CD14-positive monocyte (primary cell): ENCODE data around the gene OR2A42. TPM values are rescaled to one million over a fixed set of nuclear protein-coding genes. Genes with fewer than 3 reads are reported as not detected.
"Not testable (repeated sequence)": the region's sequence is repeated elsewhere in the genome, so short reads cannot be mapped to it uniquely, and the experiment has no call there.

Experiments used
- DNase-seq, 3 donors: peaks; one replicate each; pipeline ENCODE4 v3.0.0-alpha.2; 2011 to 2022
- H2AFZ ChIP-seq: 2 replicates; pipeline ENCODE4 v1.6.0; 2012; ENCODE audit warnings: mild to moderate bottlenecking, low read depth, low read length, inconsistent platforms; ENCODE audit not compliant: insufficient read depth, poor library complexity, severe bottlenecking
- H3K27ac ChIP-seq, 2 donors: 1 replicate in 1 of 2; 2 replicates in 1 of 2; pipeline ENCODE4 v1.5.1; 2012 to 2013; ENCODE audit warnings: low read length in 2 of 2, control low read depth in 1 of 2, inconsistent platforms in 1 of 2, low read depth in 1 of 2, mild to moderate bottlenecking in 1 of 2
- H3K27me3 ChIP-seq, 2 donors: one replicate each; pipeline versions ENCODE4 v1.6.0 to v1.6.1; 2011 to 2013; ENCODE audit warnings: low read length in 2 of 2; ENCODE audit not compliant: control insufficient read depth in 2 of 2, insufficient read depth in 2 of 2
- H3K36me3 ChIP-seq, 2 donors: replicated peaks in 1 of 2; 1 replicate in 1 of 2; 2 replicates in 1 of 2; pipeline versions ENCODE4 v1.5.1 to v1.6.1; 2012 to 2013; ENCODE audit warnings: low read length in 2 of 2, control low read depth in 1 of 2, inconsistent platforms in 1 of 2, mild to moderate bottlenecking in 1 of 2; ENCODE audit not compliant: insufficient read depth in 2 of 2, control insufficient read depth in 1 of 2
- H3K4me1 ChIP-seq, 2 donors: 1 replicate in 1 of 2; 2 replicates in 1 of 2; pipeline versions ENCODE4 v1.5.1 to v1.6.1; 2012 to 2013; ENCODE audit warnings: low read length in 2 of 2, control low read depth in 1 of 2, inconsistent platforms in 1 of 2, mild to moderate bottlenecking in 1 of 2, moderate library complexity in 1 of 2; ENCODE audit not compliant: insufficient read depth in 2 of 2, control insufficient read depth in 1 of 2
- H3K4me2 ChIP-seq: replicated peaks from 2 replicates; pipeline ENCODE3; 2012; ENCODE audit warnings: low read length, moderate library complexity, mild to moderate bottlenecking; ENCODE audit not compliant: poor library complexity, severe bottlenecking; ENCODE audit errors: extremely low read depth
- H3K4me3 ChIP-seq, 3 experiments: fragments of 200-600 bp in 1 of 3; sonication (generic) in 1 of 3; replicated peaks in 1 of 3; 1 replicate in 2 of 3; 2 replicates in 1 of 3; pipeline ENCODE4 v1.5.1; 2011 to 2013; ENCODE audit warnings: low read length in 3 of 3, mild to moderate bottlenecking in 3 of 3, control low read depth in 2 of 3, low read depth in 2 of 3, inconsistent platforms in 1 of 3, moderate library complexity in 1 of 3
- H3K79me2 ChIP-seq: 2 replicates; pipeline ENCODE4 v1.6.0; 2012; ENCODE audit warnings: mild to moderate bottlenecking, control low read depth, inconsistent platforms, low read length, moderate library complexity; ENCODE audit not compliant: insufficient read depth
- H3K9ac ChIP-seq: 2 replicates; pipeline ENCODE4 v1.6.0; 2017; ENCODE audit warnings: low read length, mild to moderate bottlenecking; ENCODE audit not compliant: insufficient read depth, poor library complexity, severe bottlenecking
- H3K9me3 ChIP-seq, 2 donors: replicated peaks in 1 of 2; 1 replicate in 1 of 2; 2 replicates in 1 of 2; pipeline versions ENCODE4 v1.5.1 to v1.6.1; 2012 to 2013; ENCODE audit warnings: low read length in 2 of 2, control low read depth in 1 of 2; ENCODE audit not compliant: control insufficient read depth in 1 of 2, insufficient read depth in 1 of 2
- H4K20me1 ChIP-seq: 2 replicates; pipeline ENCODE4 v1.6.0; 2012; ENCODE audit warnings: mild to moderate bottlenecking, low read length, control low read depth, moderate library complexity; ENCODE audit not compliant: insufficient read depth
- H3K27ac Mint-ChIP-seq, 7 donors: one replicate each; pipeline ENCODE4 v1.8.0; 2020; ENCODE audit warnings: mild to moderate bottlenecking in 7 of 7, mixed read lengths in 7 of 7, moderate library complexity in 6 of 7, inconsistent platforms in 2 of 7
- H3K27me3 Mint-ChIP-seq, 3 donors: one replicate each; pipeline ENCODE4 v1.8.0; 2021 to 2022; ENCODE audit warnings: low read depth in 3 of 3, mild to moderate bottlenecking in 3 of 3, mixed read lengths in 3 of 3, moderate library complexity in 3 of 3, inconsistent platforms in 1 of 3
- H3K36me3 Mint-ChIP-seq, 2 donors: one replicate each; pipeline ENCODE4 v1.8.0; 2020; ENCODE audit warnings: mixed read lengths in 2 of 2, inconsistent platforms in 1 of 2, mild to moderate bottlenecking in 1 of 2
- H3K4me1 Mint-ChIP-seq: one replicate; pipeline ENCODE4 v1.8.0; 2020; ENCODE audit warnings: mild to moderate bottlenecking, mixed read lengths
- H3K4me3 Mint-ChIP-seq, 2 donors: one replicate each; pipeline ENCODE4 v1.8.0; 2020; ENCODE audit warnings: mild to moderate bottlenecking in 2 of 2, mixed read lengths in 2 of 2, moderate library complexity in 1 of 2
- H3K9me3 Mint-ChIP-seq, 7 donors: one replicate each; pipeline ENCODE4 v1.8.0; 2020 to 2022; ENCODE audit warnings: mixed read lengths in 7 of 7, mild to moderate bottlenecking in 6 of 7, moderate library complexity in 6 of 7, inconsistent platforms in 2 of 7
- WGBS: methylation state at CpG from one replicate; pipeline ENCODE4 v1.1.5; 2013; ENCODE audit warnings: missing lambda C conversion rate; ENCODE audit not compliant: insufficient coverage; 5-methylcytosine and 5-hydroxymethylcytosine counted together
- intact Hi-C, 2 donors: fragments of 100-400 bp; cut with micrococcal nuclease; formaldehyde crosslinking; loops; one replicate each; pipeline versions ENCODE4 v1.15.0 to v1.15.1; 2023
- polyA plus RNA-seq, 3 donors: library from polyadenylated mRNA; depleted of rRNA in 1 of 3; unstranded in 2 of 3; stranded (reverse) in 1 of 3; fragments of 300-500 nt in 2 of 3; fragments of >200 nt in 1 of 3; fragmentation: Illumina TruSeq in 2 of 3; gene quantifications; 1 replicate in 2 of 3; 2 replicates in 1 of 3; pipeline ENCODE4 v1.2.3, GENCODE V29; 2012 to 2021
- TF ChIP-seq, protein P1 (sequence below): fragments of 200-600 bp; IDR thresholded peaks from one replicate; pipeline ENCODE4 v1.8.0; 2022; ENCODE audit warnings: antibody characterized with exemption, mild to moderate bottlenecking

Gene OR2A42
- polyA plus RNA-seq, 3 donors, result not detected

DNA sequence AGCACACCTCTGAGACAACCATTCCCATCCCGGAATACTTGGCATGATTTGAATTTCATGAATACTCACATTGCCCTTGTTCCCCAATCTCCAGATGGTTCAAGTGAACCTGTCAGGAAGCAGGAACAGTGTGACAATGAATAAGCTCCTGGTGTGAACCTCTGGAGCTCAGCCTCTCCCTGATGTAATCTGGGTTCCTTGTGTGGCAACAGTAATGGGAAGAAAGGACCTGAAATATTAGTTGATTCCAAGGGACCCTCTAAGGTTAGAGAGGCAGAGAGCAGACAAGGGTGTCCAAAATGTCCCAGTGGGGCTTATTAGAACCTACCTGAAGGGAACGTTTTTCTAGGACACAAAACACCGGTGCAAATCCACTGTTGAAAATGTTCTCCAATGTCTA is 16.7 kb upstream of the OR2A42 start:
- Histone ChIP-seq H3K79me2 (no peaks in the 10 kb centered on the region), H3K9me3 (no peaks in the 10 kb centered on the region), H3K4me2 (no peak overlapping the region), H3K4me1 (no peaks in the 10 kb centered on the region), H2AFZ (no peak overlapping the region), H4K20me1 (no peaks in the 10 kb centered on the region), H3K4me3 (no peak overlapping the region), H3K36me3 (no peaks in the 10 kb centered on the region), H3K27ac (no peak overlapping the region), H3K9ac (no peak overlapping the region), H3K27me3 (no peaks in the 10 kb centered on the region)
- H3K4me1 Mint-ChIP-seq, result peaks cover 3% of the 10 kb centered on the region
- no peaks in the 10 kb centered on the region for H3K36me3 Mint-ChIP-seq
- intact Hi-C loops, result no loop called here
- DNase-seq, result peak in 1 of 3 donors; percentile 0
- peaks cover 0 to 2% (median 2%) of the 10 kb centered on the region in 3 donors for H3K27me3 Mint-ChIP-seq
- 57% methylated on average over 1 of the region's 3 CpGs for WGBS
- peak overlapping the region in 1 of 7 donors; percentile 22 for H3K27ac Mint-ChIP-seq
- no peaks in the 10 kb centered on the region for H3K9me3 Mint-ChIP-seq
- no peak overlapping the region for H3K4me3 Mint-ChIP-seq
- TF ChIP-seq, protein P1, sequence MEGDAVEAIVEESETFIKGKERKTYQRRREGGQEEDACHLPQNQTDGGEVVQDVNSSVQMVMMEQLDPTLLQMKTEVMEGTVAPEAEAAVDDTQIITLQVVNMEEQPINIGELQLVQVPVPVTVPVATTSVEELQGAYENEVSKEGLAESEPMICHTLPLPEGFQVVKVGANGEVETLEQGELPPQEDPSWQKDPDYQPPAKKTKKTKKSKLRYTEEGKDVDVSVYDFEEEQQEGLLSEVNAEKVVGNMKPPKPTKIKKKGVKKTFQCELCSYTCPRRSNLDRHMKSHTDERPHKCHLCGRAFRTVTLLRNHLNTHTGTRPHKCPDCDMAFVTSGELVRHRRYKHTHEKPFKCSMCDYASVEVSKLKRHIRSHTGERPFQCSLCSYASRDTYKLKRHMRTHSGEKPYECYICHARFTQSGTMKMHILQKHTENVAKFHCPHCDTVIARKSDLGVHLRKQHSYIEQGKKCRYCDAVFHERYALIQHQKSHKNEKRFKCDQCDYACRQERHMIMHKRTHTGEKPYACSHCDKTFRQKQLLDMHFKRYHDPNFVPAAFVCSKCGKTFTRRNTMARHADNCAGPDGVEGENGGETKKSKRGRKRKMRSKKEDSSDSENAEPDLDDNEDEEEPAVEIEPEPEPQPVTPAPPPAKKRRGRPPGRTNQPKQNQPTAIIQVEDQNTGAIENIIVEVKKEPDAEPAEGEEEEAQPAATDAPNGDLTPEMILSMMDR, result no peak

GRCh38 chr7:144255471-144255897 is 16.1 kb upstream of the OR2A42 start:
- Histone ChIP-seq H3K36me3 (no peaks in the 10 kb centered on the region), H4K20me1 (no peaks in the 10 kb centered on the region), H3K4me1 (no peaks in the 10 kb centered on the region), H3K9ac (no peak overlapping the region), H3K27me3 (no peaks in the 10 kb centered on the region), H3K4me2 (no peak overlapping the region), H3K79me2 (no peaks in the 10 kb centered on the region), H3K4me3 (no peak overlapping the region), H3K9me3 (no peaks in the 10 kb centered on the region), H3K27ac (no peak overlapping the region), H2AFZ (no peak overlapping the region)
- no peaks in the 10 kb centered on the region for H3K36me3 Mint-ChIP-seq
- peaks cover 0 to 2% (median 2%) of the 10 kb centered on the region in 3 donors for H3K27me3 Mint-ChIP-seq
- no peak overlapping the region for H3K27ac Mint-ChIP-seq
- no peaks in the 10 kb centered on the region for H3K9me3 Mint-ChIP-seq
- no peak overlapping the region for H3K4me3 Mint-ChIP-seq
- intact Hi-C loops, result no loop called here
- DNase-seq, result no peak
- 92% methylated on average over 3 of the region's 5 CpGs for WGBS
- peaks cover 3% of the 10 kb centered on the region for H3K4me1 Mint-ChIP-seq
- TF ChIP-seq, protein P1, result no peak

DNA sequence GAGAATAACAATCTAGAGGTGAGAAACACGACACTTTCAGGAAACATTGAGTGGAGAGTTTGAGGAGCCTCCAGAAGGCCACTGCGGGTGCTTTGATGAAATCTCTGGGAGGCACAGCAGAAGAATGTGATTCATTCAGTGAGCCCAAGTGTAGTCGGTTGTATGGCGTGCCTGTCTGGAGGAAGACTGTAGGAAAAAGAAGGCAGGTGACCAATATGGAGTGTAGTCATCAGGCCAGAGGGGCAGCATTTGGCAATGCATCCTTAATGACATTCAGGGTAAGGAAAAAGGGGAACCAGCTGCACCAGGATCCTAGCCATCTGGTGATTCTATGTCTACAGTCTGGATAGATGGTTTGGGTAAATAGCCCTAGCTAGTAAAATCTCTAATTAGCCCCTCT is 12.9 kb upstream of the OR2A42 start:
- no CpG with 5 or more reads among the region's 4 CpGs for WGBS
- not testable (repeated sequence) for H3K4me1 Mint-ChIP-seq, H3K27me3 ChIP-seq

More for the DNA sequence above, 12.9 kb upstream of the OR2A42 start:
- H3K27me3 Mint-ChIP-seq, H3K4me1 ChIP-seq, intact Hi-C loops, H2AFZ ChIP-seq, H3K27ac ChIP-seq, H3K79me2 ChIP-seq, H3K9ac ChIP-seq, H3K9me3 ChIP-seq, H3K27ac Mint-ChIP-seq, H3K4me2 ChIP-seq, H3K4me3 Mint-ChIP-seq, DNase-seq, H3K4me3 ChIP-seq, H3K9me3 Mint-ChIP-seq, H3K36me3 Mint-ChIP-seq, H3K36me3 ChIP-seq, H4K20me1 ChIP-seq: not testable (repeated sequence)
